Fibroblast of lung (primary cell): ENCODE data around the gene CD247. TPM values are rescaled to one million over a fixed set of nuclear protein-coding genes. Genes with fewer than 3 reads are reported as not detected.

ENCODE experiments used
- DNase-seq, 2 donors: peaks; one replicate each; pipeline versions ENCODE4 v3.0.0 to v3.0.0-alpha.2; 2010; ENCODE audit warnings: low read depth in 2 of 2
- H2AFZ ChIP-seq: 2 replicates; pipeline ENCODE4 v1.5.1; 2012; ENCODE audit warnings: low read length, control low read depth, inconsistent platforms
- H3K27ac ChIP-seq: 2 replicates; pipeline ENCODE4 v1.5.1; 2011; ENCODE audit warnings: low read length, control low read depth; ENCODE audit not compliant: insufficient read depth
- H3K27me3 ChIP-seq: 2 replicates; pipeline ENCODE4 v1.5.1; 2011; ENCODE audit warnings: mild to moderate bottlenecking, low read length; ENCODE audit not compliant: control insufficient read depth, insufficient read depth
- H3K36me3 ChIP-seq: 2 replicates; pipeline ENCODE4 v1.5.1; 2011; ENCODE audit warnings: low read length; ENCODE audit not compliant: control insufficient read depth, insufficient read depth
- H3K4me1 ChIP-seq: 2 replicates; pipeline ENCODE4 v1.5.1; 2011; ENCODE audit warnings: low read length; ENCODE audit not compliant: control insufficient read depth, insufficient read depth; ENCODE audit errors: extremely low read depth
- H3K4me2 ChIP-seq: 2 replicates; pipeline ENCODE4 v1.5.1; 2011; ENCODE audit warnings: low read length, control low read depth; ENCODE audit not compliant: insufficient read depth; ENCODE audit errors: extremely low read depth
- H3K4me3 ChIP-seq, 4 experiments: fragments of 200-600 bp in 1 of 4; sonication (generic) in 1 of 4; replicated peaks in 1 of 4; 2 replicates each; pipeline ENCODE4 v1.5.1; 2011 to 2016; ENCODE audit warnings: low read length in 4 of 4, low read depth in 3 of 4, mild to moderate bottlenecking in 3 of 4, control low read depth in 2 of 4, inconsistent platforms in 1 of 4, mixed read lengths in 1 of 4; ENCODE audit not compliant: insufficient read depth in 1 of 4; ENCODE audit errors: control extremely low read depth in 1 of 4
- H3K79me2 ChIP-seq: 2 replicates; pipeline ENCODE4 v1.5.1; 2012; ENCODE audit warnings: mild to moderate bottlenecking, low read length, inconsistent platforms; ENCODE audit not compliant: control insufficient read depth, insufficient read depth
- H3K9ac ChIP-seq: 2 replicates; pipeline ENCODE4 v1.5.1; 2011; ENCODE audit warnings: mild to moderate bottlenecking, low read length, control low read depth; ENCODE audit not compliant: insufficient read depth
- H3K9me3 ChIP-seq: 2 replicates; pipeline ENCODE4 v1.5.1; 2012; ENCODE audit warnings: low read depth, low read length; ENCODE audit not compliant: control insufficient read depth, insufficient read depth
- H4K20me1 ChIP-seq: 2 replicates; pipeline ENCODE4 v1.5.1; 2011; ENCODE audit warnings: low read length; ENCODE audit not compliant: control insufficient read depth, insufficient read depth; ENCODE audit errors: extremely low read depth
- CTCF ChIP-seq, 2 donors: IDR thresholded peaks in 1 of 2; conservative IDR thresholded peaks in 1 of 2; 1 replicate in 1 of 2; 2 replicates in 1 of 2; pipeline ENCODE4 v1.5.1; 2011 to 2012; ENCODE audit warnings: low read length in 2 of 2, control low read depth in 1 of 2, inconsistent platforms in 1 of 2, low read depth in 1 of 2, mild to moderate bottlenecking in 1 of 2
- EZH2 ChIP-seq: IDR thresholded peaks from 2 replicates; pipeline ENCODE4 v1.5.1; 2012; ENCODE audit warnings: low read length, control low read depth, mild to moderate bottlenecking; ENCODE audit errors: missing control alignments
- polyA plus RNA-seq, 2 donors: library from polyadenylated mRNA; depleted of rRNA in 1 of 2; stranded (reverse) in 1 of 2; unstranded in 1 of 2; fragments of >200 nt; gene quantifications; 2 replicates each; pipeline ENCODE4 v1.2.1, GENCODE V29; 2011 to 2012; ENCODE audit warnings: missing spikeins in 1 of 2
- total RNA-seq: library from RNA; depleted of rRNA; stranded (reverse); fragments of >200 nt; gene quantifications from 2 replicates; pipeline ENCODE4 v1.2.1, GENCODE V29; 2014

CD247 gene
- total and polyA plus RNA-seq, 2 donors (not counting 1 experiment from before 2014, with no cell fraction given) = not detected

DNA sequence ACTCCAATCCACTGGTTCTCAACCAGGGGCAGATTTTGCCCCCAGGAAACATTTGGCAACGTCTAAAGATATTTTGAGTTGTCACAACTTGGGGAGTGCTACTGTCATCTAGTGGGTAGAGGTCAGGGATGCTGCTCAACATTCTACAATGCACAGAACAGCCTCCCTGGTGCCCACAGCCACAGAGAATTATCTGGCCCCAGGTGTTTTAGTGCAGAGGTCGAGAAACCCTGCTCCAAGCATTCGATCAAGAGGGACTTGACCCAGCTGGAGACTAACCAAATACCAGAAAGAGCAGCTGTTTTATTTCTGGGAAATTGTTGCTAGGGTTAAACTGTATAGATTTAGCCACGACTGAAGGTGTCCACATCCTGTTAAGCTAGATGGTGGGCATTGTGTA, 19.2 kb downstream of the CD247 start:
- no peaks in the 10 kb centered on the region for H3K79me2 ChIP-seq
- peaks cover 3% of the 10 kb centered on the region for H3K27me3 ChIP-seq
- H3K36me3 ChIP-seq = no peaks in the 10 kb centered on the region
- DNase-seq = no peak
- no peaks in the 10 kb centered on the region for H3K4me1 ChIP-seq
- H2AFZ ChIP-seq = no peak overlapping the region
- no peaks in the 10 kb centered on the region for H3K9me3 ChIP-seq
- no peak overlapping the region for H3K4me2 ChIP-seq
- TF ChIP-seq CTCF (conservative IDR thresholded peaks at IDR 0.05 in 1 of 2, IDR thresholded peaks at IDR 0.05 in 1 of 2; ENCODE audit: low read depth in 1 of 2, low read length in 2 of 2) (no peak), EZH2 (no peak)
- H3K27ac ChIP-seq = no peak overlapping the region
- H4K20me1 ChIP-seq = no peaks in the 10 kb centered on the region
- H3K4me3 ChIP-seq = no peak overlapping the region
- H3K9ac ChIP-seq = no peak overlapping the region

- no peak for TF ChIP-seq CTCF (conservative IDR thresholded peaks at IDR 0.05 in 1 of 2, IDR thresholded peaks at IDR 0.05 in 1 of 2; ENCODE audit: low read depth in 1 of 2, low read length in 2 of 2)
- no peak for TF ChIP-seq EZH2
- Histone ChIP-seq H4K20me1 (no peaks in the 10 kb centered on the region), H3K27me3 (peaks cover 2% of the 10 kb centered on the region), H3K4me1 (no peaks in the 10 kb centered on the region), H3K27ac (no peak overlapping the region), H3K4me2 (no peak overlapping the region), H3K9ac (no peak overlapping the region), H3K36me3 (no peaks in the 10 kb centered on the region), H3K79me2 (no peaks in the 10 kb centered on the region), H2AFZ (no peak overlapping the region), H3K9me3 (no peaks in the 10 kb centered on the region), H3K4me3 (no peak overlapping the region)
- DNase-seq = no peak
Observed at GRCh38 chr1:167496797-167497619, 21.3 kb downstream of the CD247 start.

- DNase-seq = no peak
- H3K4me1 ChIP-seq = no peaks in the 10 kb centered on the region
- H4K20me1 ChIP-seq = no peaks in the 10 kb centered on the region
- H3K9ac ChIP-seq = no peak overlapping the region
- H3K4me3 ChIP-seq = no peak overlapping the region
- no peaks in the 10 kb centered on the region for H3K36me3 ChIP-seq
- H2AFZ ChIP-seq = no peak overlapping the region
- TF ChIP-seq CTCF (conservative IDR thresholded peaks at IDR 0.05 in 1 of 2, IDR thresholded peaks at IDR 0.05 in 1 of 2; ENCODE audit: low read depth in 1 of 2, low read length in 2 of 2) (no peak), EZH2 (no peak)
- H3K9me3 ChIP-seq = no peaks in the 10 kb centered on the region
- H3K79me2 ChIP-seq = no peaks in the 10 kb centered on the region
- no peak overlapping the region for H3K4me2 ChIP-seq
- no peak overlapping the region for H3K27ac ChIP-seq
- H3K27me3 ChIP-seq = no peaks in the 10 kb centered on the region
Observed at GRCh38 chr1:167493372-167493771, 25.0 kb downstream of the CD247 start.
